SK-N-SH treated with all-trans-retinoic acid at 6 μM for 48 hours (cell line): ENCODE results near the gene GPC6.
A peak's percentile ranks its signal among the peaks of the same experiment; 100 is the strongest.

Experiments
- ARNTL ChIP-seq: fragments of 450-650 bp; formaldehyde crosslinking; IDR thresholded peaks from 2 replicates; pipeline ENCODE4 v1.5.0; 2020; ENCODE audit warnings: low read depth, mild to moderate bottlenecking, moderate library complexity, borderline replicate concordance
- CREB5 ChIP-seq: fragments of 250-450 bp; sonication (Bioruptor Pico); IDR thresholded peaks from 2 replicates; pipeline ENCODE4 v1.5.1; 2020; ENCODE audit warnings: low read depth, mild to moderate bottlenecking, moderate library complexity
- GLIS3 ChIP-seq: fragments of 250-450 bp; sonication (Bioruptor Pico); IDR thresholded peaks from 2 replicates; pipeline ENCODE4 v1.5.0; 2020; ENCODE audit warnings: mild to moderate bottlenecking, moderate library complexity
- OSR1 ChIP-seq: fragments of 250-450 bp; sonication (Bioruptor Pico); IDR thresholded peaks from 2 replicates; pipeline ENCODE4 v1.8.0; 2022; ENCODE audit warnings: moderate library complexity, mild to moderate bottlenecking, inconsistent platforms
- POU6F1 ChIP-seq: fragments of 250-450 bp; sonication (Bioruptor Pico); IDR thresholded peaks from 2 replicates; pipeline ENCODE4 v1.8.0; 2021; ENCODE audit warnings: low read depth, mild to moderate bottlenecking, moderate library complexity, borderline replicate concordance
- TCF4 ChIP-seq: fragments of 250-450 bp; sonication (Bioruptor Pico); IDR thresholded peaks from 2 replicates; pipeline ENCODE4 v1.8.0; 2021; ENCODE audit warnings: mild to moderate bottlenecking, moderate library complexity, borderline replicate concordance
- ZNF565 ChIP-seq: fragments of 450-650 bp; formaldehyde crosslinking; conservative IDR thresholded peaks from 2 replicates; pipeline ENCODE4 v1.5.0; 2020; ENCODE audit warnings: low read depth, mild to moderate bottlenecking, moderate library complexity
- TF ChIP-seq, protein P1 (sequence below): fragments of 250-450 bp; sonication (Bioruptor Pico); IDR thresholded peaks from 2 replicates; pipeline ENCODE4 v1.8.0; 2020; ENCODE audit warnings: mild to moderate bottlenecking, moderate library complexity, borderline replicate concordance

DNA sequence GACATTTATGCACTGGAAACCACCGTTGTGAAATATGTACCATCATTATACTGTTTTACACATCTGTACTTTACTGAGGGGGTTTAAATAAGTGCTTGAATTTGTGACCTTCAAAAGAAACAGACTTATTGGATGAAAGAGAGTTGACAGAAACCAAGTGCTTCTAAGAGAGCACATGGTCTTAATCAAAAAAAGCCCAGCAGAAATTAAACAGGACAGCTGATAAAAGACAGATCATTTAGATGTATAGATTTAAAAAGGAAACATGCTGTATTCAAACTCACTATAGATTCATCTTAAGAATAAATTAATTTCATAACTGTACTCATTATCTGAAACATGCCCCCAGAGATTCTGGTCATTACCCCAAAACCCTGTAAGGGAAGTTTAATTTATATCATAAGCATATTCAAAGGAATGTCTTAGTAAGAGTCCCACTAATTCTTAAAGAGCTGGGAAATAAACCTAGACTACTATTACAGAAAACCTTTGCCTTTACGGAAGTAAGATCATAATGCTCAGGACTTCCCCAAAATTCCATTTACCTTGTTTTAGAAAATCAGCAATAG lies 831.1 kb downstream of the GPC6 start:
- no peak for TF ChIP-seq ZNF565
- peak; percentile 72; the same call in 1 of the 2 replicates for TF ChIP-seq CREB5 (CRISPR knock-in tag)
- TF ChIP-seq OSR1 (CRISPR knock-in tag) = no peak
- no peak for TF ChIP-seq POU6F1 (CRISPR knock-in tag)
- TF ChIP-seq, protein P1, sequence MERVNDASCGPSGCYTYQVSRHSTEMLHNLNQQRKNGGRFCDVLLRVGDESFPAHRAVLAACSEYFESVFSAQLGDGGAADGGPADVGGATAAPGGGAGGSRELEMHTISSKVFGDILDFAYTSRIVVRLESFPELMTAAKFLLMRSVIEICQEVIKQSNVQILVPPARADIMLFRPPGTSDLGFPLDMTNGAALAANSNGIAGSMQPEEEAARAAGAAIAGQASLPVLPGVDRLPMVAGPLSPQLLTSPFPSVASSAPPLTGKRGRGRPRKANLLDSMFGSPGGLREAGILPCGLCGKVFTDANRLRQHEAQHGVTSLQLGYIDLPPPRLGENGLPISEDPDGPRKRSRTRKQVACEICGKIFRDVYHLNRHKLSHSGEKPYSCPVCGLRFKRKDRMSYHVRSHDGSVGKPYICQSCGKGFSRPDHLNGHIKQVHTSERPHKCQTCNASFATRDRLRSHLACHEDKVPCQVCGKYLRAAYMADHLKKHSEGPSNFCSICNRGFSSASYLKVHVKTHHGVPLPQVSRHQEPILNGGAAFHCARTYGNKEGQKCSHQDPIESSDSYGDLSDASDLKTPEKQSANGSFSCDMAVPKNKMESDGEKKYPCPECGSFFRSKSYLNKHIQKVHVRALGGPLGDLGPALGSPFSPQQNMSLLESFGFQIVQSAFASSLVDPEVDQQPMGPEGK = no peak
- no peak for TF ChIP-seq GLIS3 (CRISPR knock-in tag)
- TF ChIP-seq ARNTL (CRISPR knock-in tag) = no peak
- peak; percentile 98 for TF ChIP-seq TCF4 (CRISPR knock-in tag)
